ENCODE measurements around the gene BRIX1. TPM values are rescaled to one million over a fixed set of nuclear protein-coding genes. Genes with fewer than 3 reads are reported as not detected.
A peak's percentile ranks its signal among the peaks of the same experiment; 100 is the strongest.

Gene BRIX1
- total and polyA plus RNA-seq, 2 donors: 32.8 to 40.6 TPM

DNA sequence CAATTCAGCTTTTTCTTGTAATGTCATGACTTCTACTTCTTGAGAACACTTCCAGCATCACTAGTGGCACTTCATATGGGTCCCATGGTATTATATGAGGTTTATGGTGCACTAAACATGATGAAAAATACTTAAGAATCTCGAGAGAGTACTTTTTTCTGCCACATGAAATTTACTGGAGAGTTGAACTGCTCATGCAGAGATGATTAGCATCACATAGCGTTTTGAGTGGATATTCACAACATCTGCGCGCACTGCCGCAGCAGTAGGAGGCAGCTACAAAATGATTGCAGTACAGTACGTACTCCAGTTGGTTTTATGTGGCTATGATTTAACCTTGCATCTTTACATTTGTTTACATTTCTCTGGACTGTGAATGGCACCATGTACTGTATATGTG lies 14.9 kb upstream of the BRIX1 start:
- DNase-seq (ENCODE audit: low read depth in 6 of 9, low spot score in 9 of 9): no peak
- Histone ChIP-seq H3K27ac (ENCODE audit: low read depth in 1 of 2, low read length in 1 of 2) (no peak overlapping the region), H3K4me1 (ENCODE audit: control insufficient read depth in 2 of 2, insufficient read depth in 2 of 2, low read length in 2 of 2) (no peaks in the 10 kb centered on the region), H3K27me3 (ENCODE audit: control insufficient read depth in 2 of 2, insufficient read depth in 1 of 2, low read length in 1 of 2) (no peaks in the 10 kb centered on the region), H3K4me3 (ENCODE audit: low read length in 2 of 2) (no peak overlapping the region), H3K9me3 (ENCODE audit: control insufficient read depth in 2 of 2, insufficient read depth in 1 of 2, low read length in 1 of 2) (no peaks in the 10 kb centered on the region), H3K36me3 (ENCODE audit: control insufficient read depth in 2 of 2, insufficient read depth in 2 of 2, low read length in 1 of 2) (peaks cover 4 to 8% of the 10 kb centered on the region in 2 donors)
- 97% methylated on average over 6 of the region's 6 CpGs for WGBS

DNA sequence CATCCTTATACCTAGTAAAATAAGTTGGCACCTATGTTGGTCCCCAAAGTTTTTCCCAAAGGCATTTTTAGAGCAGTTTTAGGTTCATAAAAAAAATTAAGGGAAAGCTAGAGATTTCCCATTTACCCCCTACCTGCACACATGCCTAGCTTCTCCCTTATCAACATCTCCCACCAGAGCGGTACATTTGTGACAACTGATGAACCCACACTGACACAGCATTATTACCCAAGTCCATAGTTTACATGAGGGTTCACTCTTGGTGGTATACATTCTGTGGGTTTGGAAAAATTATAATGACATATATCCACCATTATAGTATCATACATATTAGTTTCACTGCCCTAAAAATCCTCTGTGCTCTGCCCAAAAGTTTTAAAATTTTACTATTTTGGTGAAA lies 12.3 kb upstream of the BRIX1 start:
- Histone ChIP-seq H3K4me3 (ENCODE audit: low read length in 2 of 2) (no peak overlapping the region), H3K9me3 (ENCODE audit: control insufficient read depth in 2 of 2, insufficient read depth in 1 of 2, low read length in 1 of 2) (no peaks in the 10 kb centered on the region), H3K36me3 (ENCODE audit: control insufficient read depth in 2 of 2, insufficient read depth in 2 of 2, low read length in 1 of 2) (peaks cover 9 to 19% of the 10 kb centered on the region in 2 donors), H3K27ac (ENCODE audit: low read depth in 1 of 2, low read length in 1 of 2) (no peak overlapping the region), H3K27me3 (ENCODE audit: control insufficient read depth in 2 of 2, insufficient read depth in 1 of 2, low read length in 1 of 2) (no peaks in the 10 kb centered on the region), H3K4me1 (ENCODE audit: control insufficient read depth in 2 of 2, insufficient read depth in 2 of 2, low read length in 2 of 2) (no peaks in the 10 kb centered on the region)
- no peak for DNase-seq (ENCODE audit: low read depth in 6 of 9, low spot score in 9 of 9)
- 82% methylated on average over 1 of the region's 1 CpG for WGBS

DNA sequence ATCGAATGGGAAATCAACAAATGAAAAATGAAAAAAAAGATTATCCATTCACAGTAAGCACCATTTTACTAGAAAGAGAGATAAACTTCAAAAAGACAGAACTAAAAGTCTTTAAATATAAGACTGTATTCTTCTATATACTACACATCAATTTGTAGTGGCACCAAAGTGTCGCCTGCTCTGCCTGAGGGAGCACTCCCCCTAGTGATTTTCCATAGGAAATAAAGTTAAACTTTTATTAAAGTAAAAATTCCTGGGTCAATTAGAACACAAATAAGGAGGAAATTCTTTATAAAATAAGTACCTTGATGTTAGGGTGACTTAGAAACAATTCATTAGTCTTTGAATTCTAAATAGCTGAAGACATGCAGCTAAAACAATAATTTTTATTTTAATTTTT lies 9.9 kb upstream of the BRIX1 start:
- 94% methylated on average over 2 of the region's 2 CpGs for WGBS
- no peak overlapping the region for H3K4me3 ChIP-seq (ENCODE audit: low read length in 2 of 2)
- H3K27ac ChIP-seq (ENCODE audit: low read depth in 1 of 2, low read length in 1 of 2): no peak overlapping the region
- H3K36me3 ChIP-seq (ENCODE audit: control insufficient read depth in 2 of 2, insufficient read depth in 2 of 2, low read length in 1 of 2): peaks cover 13 to 35% of the 10 kb centered on the region in 2 donors
- no peak for DNase-seq (ENCODE audit: low read depth in 6 of 9, low spot score in 9 of 9)
- no peaks in the 10 kb centered on the region for H3K9me3 ChIP-seq (ENCODE audit: control insufficient read depth in 2 of 2, insufficient read depth in 1 of 2, low read length in 1 of 2)
- no peaks in the 10 kb centered on the region for H3K27me3 ChIP-seq (ENCODE audit: control insufficient read depth in 2 of 2, insufficient read depth in 1 of 2, low read length in 1 of 2)
- H3K4me1 ChIP-seq (ENCODE audit: control insufficient read depth in 2 of 2, insufficient read depth in 2 of 2, low read length in 2 of 2): no peaks in the 10 kb centered on the region

DNA sequence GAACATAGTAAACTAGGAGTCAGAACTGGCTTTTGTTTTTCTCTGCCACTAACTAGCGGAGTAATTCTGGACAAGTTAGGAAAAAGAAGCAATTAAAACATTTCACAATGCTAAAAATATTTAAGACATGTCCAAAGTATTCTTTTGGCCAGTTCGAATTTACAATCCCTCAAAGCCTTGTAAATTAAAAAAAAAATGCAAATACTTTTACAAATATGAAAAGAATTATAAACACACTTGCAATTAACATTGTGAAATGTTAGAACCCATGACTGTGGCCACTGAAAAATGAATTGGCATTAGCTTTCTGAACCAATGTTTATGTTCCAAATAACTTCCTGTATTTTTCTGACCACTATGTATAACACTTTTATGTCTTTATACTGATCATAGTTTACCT lies 2.4 kb upstream of the BRIX1 start:
- Histone ChIP-seq H3K27ac (ENCODE audit: low read depth in 1 of 2, low read length in 1 of 2) (no peak overlapping the region), H3K9me3 (ENCODE audit: control insufficient read depth in 2 of 2, insufficient read depth in 1 of 2, low read length in 1 of 2) (peaks cover 0 to 3% of the 10 kb centered on the region in 2 donors), H3K36me3 (ENCODE audit: control insufficient read depth in 2 of 2, insufficient read depth in 2 of 2, low read length in 1 of 2) (peaks cover 4 to 32% of the 10 kb centered on the region in 2 donors), H3K4me1 (ENCODE audit: control insufficient read depth in 2 of 2, insufficient read depth in 2 of 2, low read length in 2 of 2) (peaks cover 7 to 14% of the 10 kb centered on the region in 2 donors), H3K27me3 (ENCODE audit: control insufficient read depth in 2 of 2, insufficient read depth in 1 of 2, low read length in 1 of 2) (no peaks in the 10 kb centered on the region), H3K4me3 (ENCODE audit: low read length in 2 of 2) (no peak overlapping the region)
- WGBS: 95% methylated on average over 2 of the region's 2 CpGs
- no peak for DNase-seq (ENCODE audit: low read depth in 6 of 9, low spot score in 9 of 9)

DNA sequence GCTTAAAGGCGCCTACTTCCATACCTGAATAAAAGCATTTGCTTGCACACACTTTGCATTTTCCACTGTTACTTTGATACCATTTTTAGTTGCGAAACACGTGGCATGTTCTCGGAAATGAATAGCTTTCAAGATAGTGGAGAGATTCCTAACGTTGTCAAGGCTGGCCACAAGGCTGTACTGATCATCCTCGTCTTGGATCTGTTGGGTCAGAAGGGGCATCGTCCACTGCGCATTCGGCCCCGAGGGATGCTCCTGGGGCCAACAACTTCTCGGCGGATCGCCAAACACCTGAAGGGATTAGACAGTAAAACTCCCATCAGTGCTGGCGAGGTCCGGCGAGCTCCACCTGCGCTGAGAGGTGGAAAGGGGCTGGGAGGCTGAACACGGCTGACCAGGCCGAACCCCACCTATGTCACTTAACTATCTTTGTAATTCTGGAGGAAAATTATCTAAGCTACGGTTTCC lies 806 bp upstream of the BRIX1 start:
- Histone ChIP-seq H3K4me1 (ENCODE audit: control insufficient read depth in 2 of 2, insufficient read depth in 2 of 2, low read length in 2 of 2) (peaks cover 7 to 14% of the 10 kb centered on the region in 2 donors), H3K27me3 (ENCODE audit: control insufficient read depth in 2 of 2, insufficient read depth in 1 of 2, low read length in 1 of 2) (no peaks in the 10 kb centered on the region), H3K4me3 (ENCODE audit: low read length in 2 of 2) (peak overlapping the region; percentile 66 to 95), H3K36me3 (ENCODE audit: control insufficient read depth in 2 of 2, insufficient read depth in 2 of 2, low read length in 1 of 2) (peaks cover 3 to 20% of the 10 kb centered on the region in 2 donors), H3K9me3 (ENCODE audit: control insufficient read depth in 2 of 2, insufficient read depth in 1 of 2, low read length in 1 of 2) (peaks cover 0 to 3% of the 10 kb centered on the region in 2 donors), H3K27ac (ENCODE audit: low read depth in 1 of 2, low read length in 1 of 2) (peak overlapping the region; percentile 69 to 85)
- DNase-seq (ENCODE audit: low read depth in 6 of 9, low spot score in 9 of 9): peak in 1 of 9 donors; percentile 32
- 5% methylated on average over 20 of the region's 20 CpGs for WGBS

DNA sequence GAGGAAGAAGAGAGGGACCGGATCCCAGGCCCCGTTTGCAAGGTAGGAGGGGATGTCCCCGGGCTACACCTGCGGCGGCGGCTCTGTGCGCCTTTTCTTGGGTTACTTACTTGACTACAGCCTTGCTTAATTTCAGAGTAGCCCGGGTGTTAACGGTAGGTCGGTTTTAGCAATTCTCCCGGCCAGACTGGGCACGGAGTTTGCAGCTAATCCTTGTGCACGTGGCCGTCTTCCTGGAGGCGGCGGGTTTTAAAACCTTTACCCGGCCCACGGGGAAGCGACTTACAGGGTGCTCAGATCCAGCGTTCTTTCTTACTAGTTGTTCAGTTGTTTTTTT lies 313 bp downstream of the BRIX1 start:
- peak overlapping the region; percentile 66 to 95 for H3K4me3 ChIP-seq (ENCODE audit: low read length in 2 of 2)
- peaks cover 0 to 3% of the 10 kb centered on the region in 2 donors for H3K9me3 ChIP-seq (ENCODE audit: control insufficient read depth in 2 of 2, insufficient read depth in 1 of 2, low read length in 1 of 2)
- peak overlapping the region; percentile 85 to 87 for H3K27ac ChIP-seq (ENCODE audit: low read depth in 1 of 2, low read length in 1 of 2)
- no peaks in the 10 kb centered on the region for H3K27me3 ChIP-seq (ENCODE audit: control insufficient read depth in 2 of 2, insufficient read depth in 1 of 2, low read length in 1 of 2)
- under 1% methylated on average over 20 of the region's 20 CpGs for WGBS
- peaks cover 4 to 19% of the 10 kb centered on the region in 2 donors for H3K36me3 ChIP-seq (ENCODE audit: control insufficient read depth in 2 of 2, insufficient read depth in 2 of 2, low read length in 1 of 2)
- no peak for DNase-seq (ENCODE audit: low read depth in 6 of 9, low spot score in 9 of 9)
- peaks cover 7 to 14% of the 10 kb centered on the region in 2 donors for H3K4me1 ChIP-seq (ENCODE audit: control insufficient read depth in 2 of 2, insufficient read depth in 2 of 2, low read length in 2 of 2)

DNA sequence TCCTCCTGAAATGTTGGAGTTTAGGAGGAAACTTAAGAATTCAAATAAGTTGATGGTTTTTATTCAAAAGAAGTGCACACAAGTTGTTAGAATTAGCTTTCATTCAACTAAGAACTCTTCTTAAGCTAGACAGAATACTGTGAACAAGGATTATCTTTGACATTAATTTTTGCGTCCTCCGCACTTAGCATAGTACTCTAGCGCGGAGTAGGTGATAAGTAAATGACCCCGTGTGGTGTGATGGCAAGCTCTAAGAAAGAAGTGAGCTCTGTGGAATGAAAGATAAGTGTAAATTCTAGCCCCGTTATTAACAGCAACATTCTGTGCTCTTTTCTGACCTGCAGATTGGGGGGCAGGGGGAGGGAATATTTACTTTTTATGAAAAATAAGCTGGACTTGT lies 1.0 kb downstream of the BRIX1 start:
- 54% methylated on average over 6 of the region's 6 CpGs for WGBS
- peaks cover 5 to 12% of the 10 kb centered on the region in 2 donors for H3K36me3 ChIP-seq (ENCODE audit: control insufficient read depth in 2 of 2, insufficient read depth in 2 of 2, low read length in 1 of 2)
- H3K27ac ChIP-seq (ENCODE audit: low read depth in 1 of 2, low read length in 1 of 2): no peak overlapping the region

DNA sequence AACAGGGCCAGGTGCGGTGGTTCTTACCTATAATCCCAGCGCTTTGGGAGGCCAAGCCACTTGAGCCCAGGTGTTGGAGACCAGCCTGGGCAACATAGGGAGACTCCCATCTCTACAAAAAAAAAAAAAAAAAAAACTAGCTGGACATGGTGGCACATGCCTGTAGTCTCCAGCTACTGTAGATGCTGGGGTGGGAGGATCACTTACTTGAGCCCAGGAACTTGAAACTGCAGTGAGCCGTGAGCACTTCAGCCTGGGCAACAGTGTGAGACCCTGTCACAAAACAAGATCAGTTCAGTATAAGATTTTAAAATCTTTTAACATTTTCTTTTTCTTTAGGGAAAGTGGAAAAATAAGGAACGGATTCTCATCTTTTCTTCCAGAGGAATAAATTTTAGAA lies 2.5 kb downstream of the BRIX1 start:
- Histone ChIP-seq H3K4me1 (ENCODE audit: control insufficient read depth in 2 of 2, insufficient read depth in 2 of 2, low read length in 2 of 2) (peaks cover 7 to 14% of the 10 kb centered on the region in 2 donors), H3K27ac (ENCODE audit: low read depth in 1 of 2, low read length in 1 of 2) (no peak overlapping the region), H3K36me3 (ENCODE audit: control insufficient read depth in 2 of 2, insufficient read depth in 2 of 2, low read length in 1 of 2) (peaks cover 6 to 19% of the 10 kb centered on the region in 2 donors), H3K4me3 (ENCODE audit: low read length in 2 of 2) (no peak overlapping the region), H3K9me3 (ENCODE audit: control insufficient read depth in 2 of 2, insufficient read depth in 1 of 2, low read length in 1 of 2) (peaks cover 0 to 3% of the 10 kb centered on the region in 2 donors), H3K27me3 (ENCODE audit: control insufficient read depth in 2 of 2, insufficient read depth in 1 of 2, low read length in 1 of 2) (no peaks in the 10 kb centered on the region)
- DNase-seq (ENCODE audit: low read depth in 6 of 9, low spot score in 9 of 9): no peak
- WGBS: 96% methylated on average over 4 of the region's 4 CpGs

More for the DNA sequence above, 1.0 kb downstream of the BRIX1 start:
- Histone ChIP-seq H3K9me3 (ENCODE audit: control insufficient read depth in 2 of 2, insufficient read depth in 1 of 2, low read length in 1 of 2) (peaks cover 0 to 3% of the 10 kb centered on the region in 2 donors), H3K27me3 (ENCODE audit: control insufficient read depth in 2 of 2, insufficient read depth in 1 of 2, low read length in 1 of 2) (no peaks in the 10 kb centered on the region), H3K4me1 (ENCODE audit: control insufficient read depth in 2 of 2, insufficient read depth in 2 of 2, low read length in 2 of 2) (peaks cover 7 to 14% of the 10 kb centered on the region in 2 donors), H3K4me3 (ENCODE audit: low read length in 2 of 2) (peak overlapping the region; percentile 66 to 95)
- DNase-seq (ENCODE audit: low read depth in 6 of 9, low spot score in 9 of 9): no peak

DNA sequence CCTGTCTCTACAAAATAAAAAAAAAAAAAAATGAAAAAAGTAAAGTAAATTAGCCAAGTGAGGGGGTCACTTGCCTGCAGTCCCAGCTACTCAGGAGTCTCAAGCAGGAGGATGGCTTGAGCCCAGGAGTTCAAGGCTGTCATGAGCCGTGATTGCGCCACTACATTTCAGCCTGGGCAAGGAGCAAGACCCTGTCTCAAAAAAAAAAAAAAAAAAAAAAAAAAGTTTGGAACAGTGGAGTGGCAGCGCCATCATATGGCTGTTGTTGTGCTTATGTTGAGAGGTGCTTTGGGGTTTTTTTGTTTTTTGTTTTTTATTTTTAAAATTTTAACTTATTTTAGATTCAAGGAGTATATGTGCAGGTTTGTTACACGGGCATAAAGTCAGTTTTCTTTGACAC lies 3.6 kb downstream of the BRIX1 start:
- Histone ChIP-seq H3K36me3 (ENCODE audit: control insufficient read depth in 2 of 2, insufficient read depth in 2 of 2, low read length in 1 of 2) (peaks cover 12 to 30% of the 10 kb centered on the region in 2 donors), H3K4me3 (ENCODE audit: low read length in 2 of 2) (no peak overlapping the region), H3K27me3 (ENCODE audit: control insufficient read depth in 2 of 2, insufficient read depth in 1 of 2, low read length in 1 of 2) (no peaks in the 10 kb centered on the region), H3K4me1 (ENCODE audit: control insufficient read depth in 2 of 2, insufficient read depth in 2 of 2, low read length in 2 of 2) (peaks cover 3 to 14% of the 10 kb centered on the region in 2 donors), H3K9me3 (ENCODE audit: control insufficient read depth in 2 of 2, insufficient read depth in 1 of 2, low read length in 1 of 2) (peaks cover 0 to 3% of the 10 kb centered on the region in 2 donors), H3K27ac (ENCODE audit: low read depth in 1 of 2, low read length in 1 of 2) (no peak overlapping the region)
- 97% methylated on average over 4 of the region's 4 CpGs for WGBS
- DNase-seq (ENCODE audit: low read depth in 6 of 9, low spot score in 9 of 9): no peak
